OCI-LY1 (cell line): Measurements from ENCODE around the gene ID1.

ENCODE experiments used
- CTCF ChIP-seq: fragments of 200-600 bp; sonication (generic), shearing (Covaris generic); IDR thresholded peaks from 2 replicates; pipeline ENCODE4 v1.5.1; 2017; ENCODE audit warnings: mild to moderate bottlenecking, antibody characterized with exemption, low read length, moderate library complexity, mixed read lengths
- EZH2 ChIP-seq: fragments of 200-600 bp; sonication (generic), shearing (Covaris generic); IDR thresholded peaks from 2 replicates; pipeline ENCODE4 v1.8.0; 2017; ENCODE audit warnings: borderline replicate concordance, mixed run types, mild to moderate bottlenecking, antibody characterized with exemption, low read length, moderate library complexity, mixed read lengths

GRCh38 chr20:31638317-31638716, 33.2 kb downstream of the ID1 start:
- TF ChIP-seq CTCF = no peak
- no peak for TF ChIP-seq EZH2
